ENCODE results near the gene NIT2.
A peak's percentile ranks its signal among the peaks of the same experiment; 100 is the strongest.

Gene NIT2

DNA sequence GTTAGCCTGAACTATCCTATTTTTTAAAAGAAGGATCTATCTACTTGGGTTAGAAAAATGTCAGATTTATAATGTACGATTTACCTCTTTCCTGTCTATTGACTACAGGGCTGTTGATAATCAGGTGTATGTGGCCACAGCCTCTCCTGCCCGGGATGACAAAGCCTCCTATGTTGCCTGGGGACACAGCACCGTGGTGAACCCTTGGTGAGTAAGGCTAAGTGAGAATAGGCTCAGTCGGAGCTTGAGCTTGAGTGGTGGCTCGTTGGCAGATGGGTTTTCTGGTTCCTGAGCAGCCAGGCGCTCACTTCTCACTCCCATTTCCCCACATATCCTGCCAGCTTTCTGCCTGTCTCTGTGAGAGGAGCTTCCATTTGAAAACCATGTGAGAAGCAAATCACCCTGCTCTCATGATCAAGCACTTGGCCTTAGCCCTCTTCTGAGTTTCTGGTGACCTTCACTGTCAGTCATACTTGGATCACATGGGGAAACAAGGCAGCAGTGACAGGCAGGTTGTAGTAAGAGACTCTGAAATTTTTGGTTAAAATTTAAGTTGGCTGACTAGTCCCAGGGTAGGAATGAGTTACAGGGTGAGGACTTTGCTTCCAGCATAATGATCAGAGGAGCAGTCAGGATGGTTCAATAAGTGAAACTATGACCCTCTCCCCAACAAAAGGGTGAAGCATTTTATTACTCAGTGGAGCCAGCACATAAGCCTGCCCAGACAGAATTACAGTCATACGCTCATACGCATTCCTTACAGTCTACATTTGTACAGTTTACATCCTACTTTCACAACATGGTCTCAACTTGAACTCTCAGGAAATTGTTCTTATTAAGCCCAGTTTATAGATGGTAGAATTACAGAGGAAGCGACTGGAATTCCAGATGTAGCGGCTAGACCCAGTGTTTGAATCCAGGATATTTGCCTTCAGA lies 18.0 kb downstream of the NIT2 start:
- no peak for DNase-seq (ENCODE audit: low read depth, low spot score)
- H3K4me3 ChIP-seq (ENCODE audit: low read depth, low read length), result no peak overlapping the region
- TF ChIP-seq CTCF (IDR thresholded peaks at IDR 0.05; ENCODE audit: low read depth, low read length), result no peak
- in situ Hi-C loops (cut with HindIII; ENCODE audit: low sequenced_read_pairs), result no loop called here

DNA sequence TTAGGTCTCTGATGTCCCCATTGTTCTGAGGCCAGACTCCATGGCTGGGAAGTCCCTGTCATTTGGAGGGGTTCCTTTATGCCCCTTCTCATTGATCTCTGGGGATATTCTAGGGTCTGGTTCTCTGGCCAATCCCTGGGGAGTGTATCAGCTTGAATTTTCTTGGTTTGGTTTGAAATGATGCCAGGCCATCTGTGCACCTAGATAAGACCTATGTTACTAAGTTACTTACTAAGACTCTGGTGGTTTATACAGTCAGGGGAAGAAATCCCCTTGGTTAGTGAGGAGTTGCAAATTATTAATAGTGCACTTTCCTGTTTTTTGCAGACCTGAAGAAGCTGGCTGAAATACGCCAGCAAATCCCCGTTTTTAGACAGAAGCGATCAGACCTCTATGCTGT lies 20.3 kb downstream of the NIT2 start:
- H3K4me3 ChIP-seq (ENCODE audit: low read depth, low read length), result no peak overlapping the region
- in situ Hi-C loops (cut with HindIII; ENCODE audit: low sequenced_read_pairs), result no loop called here
- no peak for TF ChIP-seq CTCF (IDR thresholded peaks at IDR 0.05; ENCODE audit: low read depth, low read length)
- peak; percentile 45 for DNase-seq (ENCODE audit: low read depth, low spot score)

GRCh38 chr3:100358413-100358812 lies 23.9 kb downstream of the NIT2 start:
- no peak overlapping the region for H3K4me3 ChIP-seq (ENCODE audit: low read depth, low read length)
- no peak for DNase-seq (ENCODE audit: low read depth, low spot score)
- no peak for TF ChIP-seq CTCF (IDR thresholded peaks at IDR 0.05; ENCODE audit: low read depth, low read length)
- in situ Hi-C loops (cut with HindIII; ENCODE audit: low sequenced_read_pairs), result no loop called here

- no peak for DNase-seq (ENCODE audit: low read depth, low spot score)
- TF ChIP-seq CTCF (IDR thresholded peaks at IDR 0.05; ENCODE audit: low read depth, low read length), result no peak
- in situ Hi-C loops (cut with HindIII; ENCODE audit: low sequenced_read_pairs), result no loop called here
- H3K4me3 ChIP-seq (ENCODE audit: low read depth, low read length), result no peak overlapping the region
These were observed 24.5 kb downstream of the NIT2 start for GRCh38 chr3:100359035-100359434.

GRCh38 chr3:100360757-100361496 lies 26.4 kb downstream of the NIT2 start:
- no peak overlapping the region for H3K4me3 ChIP-seq (ENCODE audit: low read depth, low read length)
- in situ Hi-C loops (cut with HindIII; ENCODE audit: low sequenced_read_pairs), result no loop called here
- no peak for TF ChIP-seq CTCF (IDR thresholded peaks at IDR 0.05; ENCODE audit: low read depth, low read length)
- no peak for DNase-seq (ENCODE audit: low read depth, low spot score)

DNA sequence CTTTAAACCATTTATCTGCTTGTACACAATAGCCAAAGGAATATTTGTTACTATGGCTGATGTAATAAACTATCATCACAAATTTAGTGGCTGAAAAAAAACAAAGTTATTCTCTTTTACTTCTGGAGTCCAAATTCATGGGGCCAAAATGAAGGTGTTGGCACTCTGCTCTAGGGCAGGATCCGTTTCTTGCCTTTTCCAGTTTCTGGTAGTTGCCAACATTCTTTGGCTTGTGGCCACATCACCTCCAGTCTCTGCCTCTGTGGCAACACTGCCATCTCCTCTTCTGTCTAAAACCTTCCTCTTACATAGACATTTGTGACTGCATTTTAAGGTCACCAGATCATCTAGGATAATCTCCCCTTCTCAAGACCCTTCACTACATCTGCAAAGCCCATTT lies 27.3 kb downstream of the NIT2 start:
- no peak for TF ChIP-seq CTCF (IDR thresholded peaks at IDR 0.05; ENCODE audit: low read depth, low read length)
- in situ Hi-C loops (cut with HindIII; ENCODE audit: low sequenced_read_pairs), result no loop called here
- DNase-seq (ENCODE audit: low read depth, low spot score), result no peak
- no peak overlapping the region for H3K4me3 ChIP-seq (ENCODE audit: low read depth, low read length)
